Lower leg skin (tissue), 3 donors: ENCODE data around the gene POLR2H.

Experiments used
- POLR2A ChIP-seq, 2 donors: fragments of 450-650 bp; IDR thresholded peaks; one replicate each; pipeline ENCODE4 v1.6.1; 2016 to 2017; ENCODE audit warnings: antibody characterized with exemption in 2 of 2, mild to moderate bottlenecking in 1 of 2, moderate library complexity in 1 of 2
- TF ChIP-seq, protein P1 (sequence below), 3 donors: fragments of 450-650 bp; IDR thresholded peaks; one replicate each; pipeline ENCODE4 v1.5.1; 2016; ENCODE audit warnings: antibody characterized with exemption in 3 of 3, mild to moderate bottlenecking in 3 of 3, moderate library complexity in 2 of 3

DNA sequence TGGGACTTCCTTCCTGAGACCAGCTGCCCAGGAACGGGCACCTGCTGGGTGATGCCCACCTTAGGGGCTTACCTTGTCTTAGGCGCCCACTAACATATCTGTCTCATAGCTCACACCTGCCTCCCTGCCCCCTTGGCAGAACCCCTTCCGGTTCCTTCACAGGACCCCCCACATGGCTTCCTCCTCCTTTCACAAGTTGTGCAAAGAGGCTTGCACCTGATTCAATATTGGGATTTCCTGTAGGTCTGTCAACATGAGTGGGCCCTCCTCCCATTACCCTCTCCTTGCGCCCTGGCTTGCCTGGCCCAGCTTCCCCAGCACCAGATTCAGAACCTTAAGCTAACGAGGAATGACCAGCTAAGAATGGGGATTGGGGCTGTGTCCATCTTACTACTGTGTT lies 15.9 kb downstream of the POLR2H start:
- TF ChIP-seq, protein P1, sequence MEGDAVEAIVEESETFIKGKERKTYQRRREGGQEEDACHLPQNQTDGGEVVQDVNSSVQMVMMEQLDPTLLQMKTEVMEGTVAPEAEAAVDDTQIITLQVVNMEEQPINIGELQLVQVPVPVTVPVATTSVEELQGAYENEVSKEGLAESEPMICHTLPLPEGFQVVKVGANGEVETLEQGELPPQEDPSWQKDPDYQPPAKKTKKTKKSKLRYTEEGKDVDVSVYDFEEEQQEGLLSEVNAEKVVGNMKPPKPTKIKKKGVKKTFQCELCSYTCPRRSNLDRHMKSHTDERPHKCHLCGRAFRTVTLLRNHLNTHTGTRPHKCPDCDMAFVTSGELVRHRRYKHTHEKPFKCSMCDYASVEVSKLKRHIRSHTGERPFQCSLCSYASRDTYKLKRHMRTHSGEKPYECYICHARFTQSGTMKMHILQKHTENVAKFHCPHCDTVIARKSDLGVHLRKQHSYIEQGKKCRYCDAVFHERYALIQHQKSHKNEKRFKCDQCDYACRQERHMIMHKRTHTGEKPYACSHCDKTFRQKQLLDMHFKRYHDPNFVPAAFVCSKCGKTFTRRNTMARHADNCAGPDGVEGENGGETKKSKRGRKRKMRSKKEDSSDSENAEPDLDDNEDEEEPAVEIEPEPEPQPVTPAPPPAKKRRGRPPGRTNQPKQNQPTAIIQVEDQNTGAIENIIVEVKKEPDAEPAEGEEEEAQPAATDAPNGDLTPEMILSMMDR (IDR thresholded peaks at IDR 0.05) = no peak
- no peak for TF ChIP-seq POLR2A (IDR thresholded peaks at IDR 0.05)
